HCT116 (cell line): ENCODE results near the gene EMP2. TPM values are rescaled to one million over a fixed set of nuclear protein-coding genes. Genes with fewer than 3 reads are reported as not detected.

Source experiments
- ATAC-seq: fragments of 200-7000 bp; cut with Tn5 transposase; 2 replicates; pipeline ENCODE4 v1.9.1; 2020; ENCODE audit warnings: mild to moderate bottlenecking, moderate library complexity
- BruUV-seq: library from RNA; stranded (reverse); fragments of 400-500 nt; replicated peaks from 2 replicates; lab custom pipeline; 2021; lab: Mats Ljungman, UMichigan
- CTCF ChIA-PET: fragments of 300-600 bp; sonication (Branson Sonifier 250); formaldehyde crosslinking; loops from one replicate; lab custom pipeline; 2021; ENCODE audit warnings: antibody characterized with exemption; lab: Charles Lee
- POLR2A ChIA-PET: fragments of 300-600, 350-600 bp; sonication (Branson Sonifier 250); formaldehyde crosslinking; loops from one replicate; lab custom pipeline; 2021; ENCODE audit warnings: antibody characterized with exemption; lab: Charles Lee
- RAD21 ChIA-PET, 2 experiments: fragments of 300-600 bp; sonication (Branson Sonifier 250); formaldehyde crosslinking; loops; one replicate each; lab custom pipeline; 2023; ENCODE audit warnings: low total read pairs in 2 of 2; ENCODE audit not compliant: uncharacterized antibody in 2 of 2, unreplicated experiment in 2 of 2, low non-redundant PET in 1 of 2; lab: Charles Lee
- DNase-seq: peaks from one replicate; pipeline ENCODE4 v3.0.0-alpha.2; 2010; ENCODE audit warnings: low read depth, low spot score
- H2AFZ ChIP-seq: fragments of 200-600 bp; shearing (Covaris generic), sonication (generic); 2 replicates; pipeline ENCODE4 v1.6.1; 2017; ENCODE audit warnings: low read depth, mixed run types, mixed read lengths, antibody characterized with exemption, low read length; ENCODE audit not compliant: poor library complexity, severe bottlenecking
- H3K27ac ChIP-seq: 2 replicates; pipeline ENCODE4 v1.5.1; 2012; ENCODE audit warnings: low read depth, low read length
- H3K27me3 ChIP-seq: fragments of 200-600 bp; sonication (generic); 2 replicates; pipeline ENCODE4 v1.6.1; 2016; ENCODE audit warnings: mixed run types, low read length, mixed read lengths; ENCODE audit not compliant: insufficient read depth
- H3K36me3 ChIP-seq, 2 experiments: fragments of 200-500 bp in 1 of 2; fragments of 200-600 bp in 1 of 2; sonication (Bioruptor generic) in 1 of 2; sonication (generic) in 1 of 2; 2 replicates each; pipeline versions ENCODE4 v1.5.1 to v1.6.1; 2014 to 2016; ENCODE audit warnings: low read length in 2 of 2, inconsistent platforms in 1 of 2, mixed read lengths in 1 of 2, mixed run types in 1 of 2; ENCODE audit not compliant: insufficient read depth in 2 of 2, control insufficient read depth in 1 of 2
- H3K4me1 ChIP-seq, 2 experiments: fragments of 200-600 bp in 1 of 2; sonication (generic) in 1 of 2; 2 replicates each; pipeline versions ENCODE4 v1.5.1 to v1.6.1; 2012 to 2017; ENCODE audit warnings: low read length in 2 of 2, inconsistent platforms in 1 of 2, mild to moderate bottlenecking in 1 of 2, mixed read lengths in 1 of 2, mixed run types in 1 of 2, moderate library complexity in 1 of 2; ENCODE audit not compliant: insufficient read depth in 2 of 2, control insufficient read depth in 1 of 2
- H3K4me2 ChIP-seq: fragments of 200-600 bp; sonication (generic); 2 replicates; pipeline ENCODE4 v1.6.1; 2017; ENCODE audit warnings: mixed run types, low read length, mixed read lengths
- H3K4me3 ChIP-seq, 2 experiments: fragments of 200-600 bp in 1 of 2; sonication (generic) in 1 of 2; replicated peaks in 1 of 2; 2 replicates each; pipeline ENCODE4 v1.5.1; 2011 to 2016; ENCODE audit warnings: low read length in 2 of 2, control low read depth in 1 of 2, low read depth in 1 of 2, mild to moderate bottlenecking in 1 of 2, mixed read lengths in 1 of 2, mixed run types in 1 of 2
- H3K79me2 ChIP-seq: fragments of 200-600 bp; sonication (generic); 2 replicates; pipeline ENCODE4 v1.6.1; 2017; ENCODE audit warnings: mild to moderate bottlenecking, mixed run types, low read length, moderate library complexity, mixed read lengths; ENCODE audit not compliant: insufficient read depth
- H3K9ac ChIP-seq: fragments of 200-600 bp; sonication (generic); 2 replicates; pipeline ENCODE4 v1.6.1; 2016; ENCODE audit warnings: low read length, mixed read lengths
- H3K9me2 ChIP-seq: fragments of 200-600 bp; sonication (generic), shearing (Covaris generic); 2 replicates; pipeline ENCODE4 v1.6.1; 2017; ENCODE audit warnings: mixed run types, mild to moderate bottlenecking, moderate library complexity; ENCODE audit not compliant: insufficient read depth
- H3K9me3 ChIP-seq, 2 experiments: fragments of 200-500 bp in 1 of 2; fragments of 200-600 bp in 1 of 2; sonication (Bioruptor generic) in 1 of 2; sonication (generic) in 1 of 2; 2 replicates each; pipeline ENCODE4 v1.6.1; 2014 to 2017; ENCODE audit warnings: low read length in 2 of 2, mixed read lengths in 2 of 2, inconsistent platforms in 1 of 2, low read depth in 1 of 2, mild to moderate bottlenecking in 1 of 2, mixed run types in 1 of 2, moderate library complexity in 1 of 2; ENCODE audit not compliant: control insufficient read depth in 1 of 2, insufficient read depth in 1 of 2
- H4K20me1 ChIP-seq: fragments of 200-600 bp; sonication (generic), shearing (Covaris generic); 2 replicates; pipeline ENCODE4 v1.6.1; 2017; ENCODE audit warnings: mixed run types, mild to moderate bottlenecking, moderate library complexity; ENCODE audit not compliant: insufficient read depth
- ATF3 ChIP-seq: IDR thresholded peaks from 2 replicates; pipeline ENCODE4 v1.6.1; 2012
- EGR1 ChIP-seq: IDR thresholded peaks from 2 replicates; pipeline ENCODE4 v1.6.1; 2012; ENCODE audit warnings: low read depth
- EZH2 ChIP-seq: fragments of 200-600 bp; sonication (generic); IDR thresholded peaks from 2 replicates; pipeline ENCODE4 v1.6.1; 2017; ENCODE audit warnings: antibody characterized with exemption, mixed run types
- EZH2phosphoT487 ChIP-seq: fragments of 200-600 bp; IDR thresholded peaks from 2 replicates; pipeline ENCODE4 v1.6.1; 2018; ENCODE audit warnings: antibody characterized with exemption, borderline replicate concordance
- FOSL1 ChIP-seq: IDR thresholded peaks from 2 replicates; pipeline ENCODE4 v1.6.1; 2012; ENCODE audit warnings: low read depth
- JUND ChIP-seq: IDR thresholded peaks from 2 replicates; pipeline ENCODE4 v1.6.1; 2012
- POLR2AphosphoS5 ChIP-seq: IDR thresholded peaks from 2 replicates; pipeline ENCODE4 v1.6.1; 2011; ENCODE audit warnings: mild to moderate bottlenecking, low read depth, low read length, moderate library complexity
- SIN3A ChIP-seq: IDR thresholded peaks from 2 replicates; pipeline ENCODE4 v1.6.1; 2012; ENCODE audit warnings: low read depth
- SP1 ChIP-seq: IDR thresholded peaks from 2 replicates; pipeline ENCODE4 v1.6.1; 2012; ENCODE audit warnings: low read depth
- ZFX ChIP-seq: fragments of 450-650 bp; IDR thresholded peaks from 2 replicates; pipeline ENCODE4 v1.6.1; 2017
- ZNF274 ChIP-seq: fragments of 200-500 bp; sonication (Bioruptor generic); IDR thresholded peaks from 2 replicates; pipeline ENCODE4 v1.6.1; 2014; ENCODE audit warnings: mild to moderate bottlenecking, low read depth, low read length, inconsistent platforms
- intact Hi-C: fragments of 100-400 bp; cut with micrococcal nuclease; formaldehyde crosslinking; loops from 2 replicates; pipeline ENCODE4 v1.10.0; 2022
- total RNA-seq: library from RNA; stranded (reverse); gene quantifications from one replicate; pipeline ENCODE4 v1.2.1, GENCODE V29; 2021; ENCODE audit not compliant: unreplicated experiment
- TF ChIP-seq, protein P1 (sequence below), 3 experiments: fragments of 200-600 bp in 1 of 3; sonication (generic) in 1 of 3; IDR thresholded peaks in 2 of 3; conservative IDR thresholded peaks in 1 of 3; 2 replicates each; pipeline ENCODE4 v1.5.1; 2012 to 2017; ENCODE audit warnings: low read depth in 2 of 3, low read length in 2 of 3, antibody characterized with exemption in 1 of 3, borderline replicate concordance in 1 of 3, control low read depth in 1 of 3, mild to moderate bottlenecking in 1 of 3, mixed read lengths in 1 of 3, mixed run types in 1 of 3, moderate library complexity in 1 of 3; ENCODE audit not compliant: insufficient read depth in 1 of 3
- TF ChIP-seq, protein P2 (sequence below): IDR thresholded peaks from 2 replicates; pipeline ENCODE4 v1.6.1; 2012
- TF ChIP-seq, protein P3 (sequence below): IDR thresholded peaks from 2 replicates; pipeline ENCODE4 v1.6.1; 2012; ENCODE audit warnings: low read depth

EMP2 gene
- total RNA-seq, 1 experiment from 2014 or later, result 32.6 TPM

GRCh38 chr16:10606607-10607006 lies 26.2 kb upstream of the EMP2 start:
- TF ChIP-seq, protein P1, sequence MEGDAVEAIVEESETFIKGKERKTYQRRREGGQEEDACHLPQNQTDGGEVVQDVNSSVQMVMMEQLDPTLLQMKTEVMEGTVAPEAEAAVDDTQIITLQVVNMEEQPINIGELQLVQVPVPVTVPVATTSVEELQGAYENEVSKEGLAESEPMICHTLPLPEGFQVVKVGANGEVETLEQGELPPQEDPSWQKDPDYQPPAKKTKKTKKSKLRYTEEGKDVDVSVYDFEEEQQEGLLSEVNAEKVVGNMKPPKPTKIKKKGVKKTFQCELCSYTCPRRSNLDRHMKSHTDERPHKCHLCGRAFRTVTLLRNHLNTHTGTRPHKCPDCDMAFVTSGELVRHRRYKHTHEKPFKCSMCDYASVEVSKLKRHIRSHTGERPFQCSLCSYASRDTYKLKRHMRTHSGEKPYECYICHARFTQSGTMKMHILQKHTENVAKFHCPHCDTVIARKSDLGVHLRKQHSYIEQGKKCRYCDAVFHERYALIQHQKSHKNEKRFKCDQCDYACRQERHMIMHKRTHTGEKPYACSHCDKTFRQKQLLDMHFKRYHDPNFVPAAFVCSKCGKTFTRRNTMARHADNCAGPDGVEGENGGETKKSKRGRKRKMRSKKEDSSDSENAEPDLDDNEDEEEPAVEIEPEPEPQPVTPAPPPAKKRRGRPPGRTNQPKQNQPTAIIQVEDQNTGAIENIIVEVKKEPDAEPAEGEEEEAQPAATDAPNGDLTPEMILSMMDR (IDR thresholded peaks at IDR 0.05 in 2 of 3, conservative IDR thresholded peaks at IDR 0.05 in 1 of 3; ENCODE audit: borderline replicate concordance in 1 of 3, insufficient read depth in 1 of 3, low read depth in 2 of 3, low read length in 2 of 3), result no peak
- TF ChIP-seq FOSL1 (no peak), ZNF274 (no peak), EZH2 (no peak), SP1 (no peak), POLR2AphosphoS5 (no peak), JUND (no peak), EZH2phosphoT487 (no peak), ATF3 (no peak), SIN3A (no peak), EGR1 (no peak), ZFX (no peak)
- TF ChIP-seq, protein P2, sequence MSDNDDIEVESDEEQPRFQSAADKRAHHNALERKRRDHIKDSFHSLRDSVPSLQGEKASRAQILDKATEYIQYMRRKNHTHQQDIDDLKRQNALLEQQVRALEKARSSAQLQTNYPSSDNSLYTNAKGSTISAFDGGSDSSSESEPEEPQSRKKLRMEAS, result no peak
- TF ChIP-seq, protein P3, sequence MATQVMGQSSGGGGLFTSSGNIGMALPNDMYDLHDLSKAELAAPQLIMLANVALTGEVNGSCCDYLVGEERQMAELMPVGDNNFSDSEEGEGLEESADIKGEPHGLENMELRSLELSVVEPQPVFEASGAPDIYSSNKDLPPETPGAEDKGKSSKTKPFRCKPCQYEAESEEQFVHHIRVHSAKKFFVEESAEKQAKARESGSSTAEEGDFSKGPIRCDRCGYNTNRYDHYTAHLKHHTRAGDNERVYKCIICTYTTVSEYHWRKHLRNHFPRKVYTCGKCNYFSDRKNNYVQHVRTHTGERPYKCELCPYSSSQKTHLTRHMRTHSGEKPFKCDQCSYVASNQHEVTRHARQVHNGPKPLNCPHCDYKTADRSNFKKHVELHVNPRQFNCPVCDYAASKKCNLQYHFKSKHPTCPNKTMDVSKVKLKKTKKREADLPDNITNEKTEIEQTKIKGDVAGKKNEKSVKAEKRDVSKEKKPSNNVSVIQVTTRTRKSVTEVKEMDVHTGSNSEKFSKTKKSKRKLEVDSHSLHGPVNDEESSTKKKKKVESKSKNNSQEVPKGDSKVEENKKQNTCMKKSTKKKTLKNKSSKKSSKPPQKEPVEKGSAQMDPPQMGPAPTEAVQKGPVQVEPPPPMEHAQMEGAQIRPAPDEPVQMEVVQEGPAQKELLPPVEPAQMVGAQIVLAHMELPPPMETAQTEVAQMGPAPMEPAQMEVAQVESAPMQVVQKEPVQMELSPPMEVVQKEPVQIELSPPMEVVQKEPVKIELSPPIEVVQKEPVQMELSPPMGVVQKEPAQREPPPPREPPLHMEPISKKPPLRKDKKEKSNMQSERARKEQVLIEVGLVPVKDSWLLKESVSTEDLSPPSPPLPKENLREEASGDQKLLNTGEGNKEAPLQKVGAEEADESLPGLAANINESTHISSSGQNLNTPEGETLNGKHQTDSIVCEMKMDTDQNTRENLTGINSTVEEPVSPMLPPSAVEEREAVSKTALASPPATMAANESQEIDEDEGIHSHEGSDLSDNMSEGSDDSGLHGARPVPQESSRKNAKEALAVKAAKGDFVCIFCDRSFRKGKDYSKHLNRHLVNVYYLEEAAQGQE, result no peak
- Histone ChIP-seq H3K79me2 (no peaks in the 10 kb centered on the region), H3K4me3 (no peak overlapping the region), H3K36me3 (no peaks in the 10 kb centered on the region), H3K9me3 (no peaks in the 10 kb centered on the region), H3K4me1 (no peaks in the 10 kb centered on the region), H3K27ac (no peak overlapping the region), H3K27me3 (no peaks in the 10 kb centered on the region), H3K9ac (no peak overlapping the region), H3K4me2 (no peak overlapping the region), H4K20me1 (no peaks in the 10 kb centered on the region), H2AFZ (no peak overlapping the region), H3K9me2 (no peaks in the 10 kb centered on the region)
- RAD21 ChIA-PET, result no interaction called here
- BruUV-seq, result no TSS peak
- CTCF ChIA-PET, result no interaction called here
- DNase-seq (no peak), ATAC-seq (no peak)
- POLR2A ChIA-PET, result no interaction called here
- intact Hi-C loops, result no loop called here
